Hepatocyte (in vitro differentiated cells): ENCODE measurements around the gene PIRT.

Source experiments
- EZH2 ChIP-seq: fragments of 200-600 bp; sonication (generic); IDR thresholded peaks from 2 replicates; pipeline ENCODE4 v1.6.1; 2016; ENCODE audit warnings: antibody characterized with exemption, mild to moderate bottlenecking, borderline replicate concordance
- EZH2phosphoT487 ChIP-seq: fragments of 200-600 bp; sonication (generic); IDR thresholded peaks from one replicate; pipeline ENCODE4 v1.6.1; 2018; ENCODE audit warnings: antibody characterized with exemption, mild to moderate bottlenecking, low read depth, moderate library complexity; ENCODE audit not compliant: unreplicated experiment, severe bottlenecking
- TF ChIP-seq, protein P1 (sequence below): fragments of 200-600 bp; sonication (generic); IDR thresholded peaks from 2 replicates; pipeline ENCODE4 v1.5.1; 2016; ENCODE audit warnings: antibody characterized with exemption, mild to moderate bottlenecking; ENCODE audit not compliant: poor library complexity

DNA sequence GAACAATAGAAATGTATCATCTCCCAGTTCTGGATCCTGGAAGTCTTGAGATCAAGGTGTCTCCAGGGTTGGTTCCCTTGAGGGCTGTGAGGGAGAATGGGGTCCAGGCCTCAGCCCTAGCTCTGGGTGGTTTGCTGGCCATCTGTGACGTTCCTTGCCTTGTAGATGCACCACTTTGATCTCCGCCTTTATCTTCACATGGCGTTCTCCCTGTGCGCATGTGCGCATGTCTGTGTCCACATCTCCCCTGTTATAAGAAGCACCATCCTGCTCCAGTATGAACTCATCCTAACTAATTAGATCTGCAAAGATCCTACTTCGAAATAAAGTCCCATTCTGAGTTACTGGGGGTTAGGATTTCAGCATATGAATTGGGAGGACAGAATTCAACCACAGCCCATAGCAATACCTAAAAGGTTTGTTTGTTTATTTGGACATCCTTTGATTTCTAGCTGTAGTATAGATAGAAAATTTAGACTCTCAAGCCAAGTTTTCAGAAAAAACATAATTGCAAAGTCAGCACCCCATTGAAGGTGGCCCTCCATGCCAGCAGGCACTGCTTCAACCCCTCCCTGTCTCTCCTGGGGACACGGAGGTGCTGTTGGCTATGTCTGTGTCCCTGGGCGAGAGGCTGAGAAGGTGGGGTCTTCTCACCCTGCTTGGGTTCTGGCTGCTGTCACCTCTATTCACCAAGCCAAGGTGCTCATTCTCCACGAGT lies 31.2 kb downstream of the PIRT start:
- TF ChIP-seq EZH2phosphoT487 (no peak), EZH2 (no peak)
- TF ChIP-seq, protein P1, sequence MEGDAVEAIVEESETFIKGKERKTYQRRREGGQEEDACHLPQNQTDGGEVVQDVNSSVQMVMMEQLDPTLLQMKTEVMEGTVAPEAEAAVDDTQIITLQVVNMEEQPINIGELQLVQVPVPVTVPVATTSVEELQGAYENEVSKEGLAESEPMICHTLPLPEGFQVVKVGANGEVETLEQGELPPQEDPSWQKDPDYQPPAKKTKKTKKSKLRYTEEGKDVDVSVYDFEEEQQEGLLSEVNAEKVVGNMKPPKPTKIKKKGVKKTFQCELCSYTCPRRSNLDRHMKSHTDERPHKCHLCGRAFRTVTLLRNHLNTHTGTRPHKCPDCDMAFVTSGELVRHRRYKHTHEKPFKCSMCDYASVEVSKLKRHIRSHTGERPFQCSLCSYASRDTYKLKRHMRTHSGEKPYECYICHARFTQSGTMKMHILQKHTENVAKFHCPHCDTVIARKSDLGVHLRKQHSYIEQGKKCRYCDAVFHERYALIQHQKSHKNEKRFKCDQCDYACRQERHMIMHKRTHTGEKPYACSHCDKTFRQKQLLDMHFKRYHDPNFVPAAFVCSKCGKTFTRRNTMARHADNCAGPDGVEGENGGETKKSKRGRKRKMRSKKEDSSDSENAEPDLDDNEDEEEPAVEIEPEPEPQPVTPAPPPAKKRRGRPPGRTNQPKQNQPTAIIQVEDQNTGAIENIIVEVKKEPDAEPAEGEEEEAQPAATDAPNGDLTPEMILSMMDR = no peak
